Stimulated activated CD4-positive, alpha-beta T cell treated with anti-CD3 and anti-CD28 coated beads, Interleukin-1b, Interleukin-23, amount 100 ng/mL, for 4 hours (primary cell): ENCODE results near the gene ASS1.
"Not testable (repeated sequence)": the region's sequence is repeated elsewhere in the genome, so short reads cannot be mapped to it uniquely, and the experiment has no call there.

ENCODE experiments used
- DNase-seq, 2 donors: peaks; one replicate each; pipeline ENCODE4 v3.0.0-alpha.2; 2020; ENCODE audit warnings: low read depth in 2 of 2

The ASS1 gene

DNA sequence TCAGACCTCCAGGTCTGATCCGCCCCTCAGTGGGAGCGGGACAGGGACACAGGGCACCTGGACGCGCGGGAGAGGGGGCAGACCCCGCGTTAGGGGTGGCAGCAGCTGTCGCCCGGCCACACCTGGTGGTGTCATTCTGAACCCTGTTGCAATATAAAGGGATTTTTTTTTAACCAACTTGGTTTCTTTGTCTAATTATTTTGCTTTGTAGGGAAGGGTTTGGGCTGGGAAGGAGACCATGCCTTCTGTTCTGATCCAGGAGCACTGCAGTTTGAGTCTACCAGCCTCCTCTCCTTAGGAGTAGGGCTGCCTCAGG, 10.9 kb upstream of the ASS1 start:
- DNase-seq, result no peak

DNA sequence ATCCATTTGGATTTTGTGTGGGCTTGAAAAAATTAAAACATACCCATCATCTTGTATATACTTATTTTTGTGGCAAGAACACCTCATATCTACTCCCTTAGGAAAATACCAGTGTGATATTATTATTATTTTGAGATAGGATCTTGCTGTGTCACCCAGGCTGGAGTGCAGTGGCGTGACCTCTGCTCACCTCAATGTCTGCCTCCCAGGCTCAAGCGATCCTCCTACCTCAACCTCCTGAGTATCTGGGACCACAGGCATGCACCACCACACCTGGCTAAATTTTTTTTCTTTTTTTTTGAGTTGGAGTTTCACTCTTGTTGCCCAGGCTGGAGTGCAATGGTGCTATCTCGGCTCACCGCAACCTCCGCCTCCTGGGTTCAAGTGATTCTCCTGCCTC, 10.1 kb upstream of the ASS1 start:
- DNase-seq, result not testable (repeated sequence)

DNA sequence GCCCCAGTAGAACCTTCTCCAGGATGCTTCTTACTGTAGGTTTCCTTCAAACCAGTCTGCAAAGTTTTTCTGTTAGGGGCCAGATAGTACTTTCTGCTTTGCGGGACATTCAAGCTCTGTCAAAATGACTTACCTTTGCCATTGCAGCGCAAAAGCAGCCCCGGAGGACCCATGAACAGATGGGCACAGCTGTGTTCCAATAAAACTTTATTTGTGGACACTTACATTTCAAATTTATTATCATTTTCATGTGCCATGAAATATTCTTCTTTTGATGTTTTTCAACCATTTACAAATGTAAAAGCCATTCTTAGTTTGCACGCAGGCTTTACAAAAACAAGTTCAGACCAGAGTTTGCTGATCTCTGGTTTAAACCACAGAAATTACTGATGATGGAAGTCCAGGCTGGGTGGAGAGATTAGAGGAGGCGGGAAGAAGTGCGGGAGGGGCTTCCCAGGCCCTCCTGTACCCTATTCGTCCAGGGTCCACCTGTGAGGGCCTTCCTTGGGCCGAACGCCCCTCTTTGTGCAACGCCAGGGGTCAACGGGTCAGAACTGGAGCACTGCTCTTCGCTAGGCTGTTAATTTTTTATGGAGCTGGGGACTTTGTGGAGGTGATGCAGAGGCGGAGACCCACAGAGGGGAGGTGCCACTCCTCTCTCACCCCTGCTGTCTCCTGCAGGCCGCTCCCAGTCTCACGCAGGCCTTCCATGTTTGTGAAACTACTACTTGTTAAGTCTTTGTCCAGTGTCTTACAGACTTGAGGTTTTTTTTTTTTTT, 7.6 kb upstream of the ASS1 start:
- no peak for DNase-seq

DNA sequence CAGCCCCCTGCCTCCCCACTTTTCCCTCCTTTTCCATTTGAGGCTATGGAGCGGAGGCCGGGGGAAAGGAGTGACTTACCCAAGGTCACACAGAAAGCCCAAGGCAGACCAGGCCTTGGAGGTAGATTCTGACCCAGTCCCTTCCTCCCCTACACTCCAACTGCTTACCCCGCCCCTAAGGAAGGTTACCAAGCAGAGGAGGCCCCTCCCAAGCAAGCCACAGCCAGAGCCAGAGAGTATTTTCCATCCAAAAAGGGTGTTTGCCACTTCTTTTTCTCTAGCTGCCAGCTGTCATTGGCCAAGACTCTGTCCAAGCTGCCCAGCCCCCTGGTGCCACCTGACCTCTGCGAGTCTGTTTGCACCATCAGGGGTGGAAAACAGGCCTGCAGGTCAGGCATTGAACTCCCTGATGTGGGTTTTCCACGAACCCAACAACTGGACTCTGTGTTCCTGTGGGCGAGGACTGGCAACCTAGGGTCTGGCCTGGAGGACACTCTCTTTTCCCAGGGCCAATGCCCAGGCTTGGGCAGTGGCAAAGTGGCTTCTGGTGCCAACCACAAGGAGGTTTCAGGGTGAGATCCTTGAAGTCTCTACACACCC, 6.3 kb upstream of the ASS1 start:
- DNase-seq, result no peak

DNA sequence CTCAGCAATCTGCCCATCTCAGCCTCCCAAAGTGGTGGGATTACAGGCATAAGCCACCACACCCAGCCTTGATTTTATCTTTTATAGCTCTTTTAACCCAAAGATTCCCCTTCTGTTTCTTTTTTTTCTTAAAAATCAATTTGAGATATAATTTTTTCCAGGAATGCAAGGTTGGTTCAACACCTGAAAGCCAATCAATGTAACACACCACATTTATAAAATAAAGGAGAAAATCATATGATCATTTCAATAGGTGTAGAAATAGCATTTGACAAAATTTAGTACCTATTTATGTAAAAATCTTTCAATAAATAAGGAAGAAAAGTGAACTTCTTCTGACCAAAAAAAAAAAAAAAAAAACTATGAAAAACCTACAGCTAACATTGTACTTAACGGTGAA, 3.7 kb upstream of the ASS1 start:
- DNase-seq, result no peak

DNA sequence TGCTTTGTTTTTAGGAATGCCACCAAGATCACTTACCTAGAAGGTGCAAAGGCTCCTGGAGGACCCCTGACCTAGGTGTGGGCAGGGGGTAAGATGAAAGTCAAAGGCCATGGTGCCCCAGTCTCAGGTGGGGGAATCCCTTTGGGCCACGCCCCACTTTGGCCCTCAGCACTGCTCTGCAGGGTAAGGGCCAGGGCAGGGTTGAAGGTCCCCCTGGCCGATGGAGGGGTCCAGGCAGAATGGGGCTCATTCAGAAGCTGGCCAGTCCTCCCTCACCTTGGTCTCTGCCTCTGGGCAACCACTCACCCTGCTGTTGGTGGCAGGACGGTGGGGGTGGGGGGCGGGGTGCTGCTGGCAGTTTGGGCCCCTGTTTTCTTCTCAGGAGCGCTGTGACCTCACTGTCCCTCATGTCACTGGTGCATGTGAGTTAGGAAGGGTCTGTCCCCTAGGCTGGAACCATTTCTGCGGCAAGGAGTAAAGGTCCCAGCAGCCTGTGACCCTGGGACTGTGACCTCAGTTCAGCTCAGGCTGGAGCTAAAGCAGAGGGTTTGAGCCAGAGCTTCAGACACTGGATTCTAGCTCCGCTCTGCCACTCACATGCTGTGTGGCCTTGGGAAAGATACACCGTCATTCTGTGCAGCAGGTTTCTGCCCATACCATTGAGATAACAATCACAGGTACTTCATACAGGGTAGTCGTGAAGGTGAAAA, 1.9 kb upstream of the ASS1 start:
- no peak for DNase-seq

DNA sequence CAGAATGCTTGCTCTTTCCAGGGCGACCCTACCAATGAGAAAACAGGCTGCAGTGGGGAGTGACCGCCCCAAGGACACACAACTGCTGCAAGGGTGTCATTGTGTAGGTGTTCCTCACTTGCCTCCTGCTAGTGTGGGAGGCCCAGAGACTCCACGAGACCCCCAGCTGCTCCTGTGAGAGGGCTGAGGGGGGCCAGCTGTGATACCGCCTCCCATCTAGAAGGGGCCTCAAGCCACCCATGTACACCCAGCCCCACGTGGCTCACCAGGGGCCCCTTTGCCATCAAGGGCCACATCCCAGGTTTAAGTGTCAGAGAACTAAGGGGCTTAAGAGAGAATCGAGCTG, 1.3 kb upstream of the ASS1 start:
- DNase-seq, result no peak

DNA sequence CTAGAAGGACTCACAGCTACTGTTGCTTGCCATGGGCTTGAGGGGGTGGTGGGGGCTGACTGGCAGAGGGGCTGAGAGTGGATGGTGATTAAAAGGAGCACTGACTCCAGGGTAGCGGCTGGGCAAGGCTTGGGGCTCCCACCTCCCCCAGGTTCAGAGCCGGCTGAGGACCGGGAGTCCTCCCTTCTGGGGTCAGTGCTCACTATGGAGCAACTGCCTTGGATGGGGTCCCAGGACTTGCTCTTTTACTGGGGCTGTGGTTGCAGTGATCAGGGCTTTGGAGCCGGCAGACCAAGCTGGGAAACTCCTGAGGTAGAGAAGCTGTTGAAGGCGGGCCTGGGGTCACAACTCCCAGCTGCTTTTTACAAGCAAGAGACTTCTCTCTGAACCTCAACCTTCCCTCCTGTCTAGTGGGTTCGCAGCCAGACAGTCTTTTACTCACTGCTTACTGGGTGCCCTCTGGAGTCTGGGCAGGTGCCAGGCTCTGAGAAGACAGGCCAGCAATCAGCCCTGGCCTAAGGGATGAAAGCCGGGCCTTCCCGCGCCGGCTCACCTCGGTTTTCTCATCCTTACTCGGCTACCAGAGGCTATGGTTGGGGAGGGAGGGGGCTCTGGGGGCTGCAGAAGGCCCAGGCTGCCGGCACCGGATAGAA, 795 bp upstream of the ASS1 start:
- no peak for DNase-seq

DNA sequence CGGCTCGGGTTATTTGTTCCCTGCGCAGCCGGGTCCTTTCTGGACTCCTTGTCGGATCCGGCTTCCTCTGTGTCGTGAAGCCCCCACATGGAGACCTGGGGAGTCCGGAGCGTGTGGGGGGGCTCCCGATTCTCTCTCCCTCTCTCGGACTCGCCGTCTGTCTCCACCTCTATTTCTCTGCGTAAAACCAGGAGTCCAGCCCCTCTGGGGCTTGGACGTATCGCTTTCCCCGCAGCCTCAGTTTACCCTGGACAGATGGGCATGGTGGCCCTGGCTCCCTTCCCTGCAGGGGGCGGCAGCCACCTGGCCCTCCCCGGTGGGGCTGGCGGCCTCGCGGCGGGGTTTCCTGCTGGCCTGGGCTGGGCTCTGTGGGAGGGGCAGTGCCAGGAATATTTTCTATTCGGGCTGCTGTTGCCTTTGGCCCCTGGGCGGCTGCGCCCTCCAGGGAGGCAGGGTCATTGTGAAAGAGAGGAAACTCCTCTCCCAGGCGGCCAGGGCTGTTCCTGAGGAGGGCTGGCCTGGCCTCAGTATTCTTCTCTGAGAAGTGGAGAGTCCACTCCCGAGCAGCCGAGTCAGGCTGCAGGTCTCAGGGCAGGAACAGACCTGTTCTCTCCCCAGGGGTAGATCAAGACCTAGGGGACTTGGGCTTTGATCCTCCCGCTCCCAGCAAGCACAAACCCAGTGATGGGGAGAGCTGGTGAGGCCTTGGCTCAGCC, 665 bp downstream of the ASS1 start:
- no peak for DNase-seq

DNA sequence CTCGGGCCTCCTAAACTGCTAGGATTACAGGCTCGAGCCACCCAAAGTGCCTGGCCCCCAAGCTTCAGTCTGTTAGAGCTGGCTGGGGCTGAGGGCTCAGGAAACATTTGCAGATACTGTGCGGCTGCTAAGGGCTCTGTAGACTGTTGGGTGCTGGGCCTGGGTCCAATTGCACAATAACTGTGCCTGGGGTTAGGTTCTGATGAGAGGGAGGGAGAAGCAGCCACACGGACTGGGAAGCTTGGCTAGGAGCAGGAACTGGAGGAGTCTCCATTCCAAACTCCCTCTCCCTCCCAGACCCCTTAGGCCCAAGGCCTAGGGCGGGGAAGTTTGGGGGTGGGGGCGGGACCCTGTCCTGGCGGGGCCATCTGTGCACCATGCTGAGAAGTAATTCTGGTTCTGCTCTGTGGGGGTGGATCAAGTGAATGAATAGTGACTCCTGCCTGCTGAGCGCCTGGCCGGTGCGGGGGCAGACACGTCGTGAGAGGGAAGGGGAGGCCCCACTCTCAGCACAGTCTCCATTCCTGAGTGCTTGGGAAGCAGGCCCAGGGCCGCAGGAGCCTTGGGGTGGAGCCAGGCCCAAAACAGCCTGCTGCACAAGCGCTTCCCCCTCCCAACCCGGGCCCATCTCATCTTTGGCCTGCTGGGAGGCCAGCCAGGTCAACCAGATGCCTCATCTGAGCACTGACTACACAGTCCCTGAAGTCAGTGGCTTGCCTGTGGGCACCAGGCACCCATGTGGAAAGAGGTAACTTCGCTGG, 1.5 kb downstream of the ASS1 start:
- no peak for DNase-seq

DNA sequence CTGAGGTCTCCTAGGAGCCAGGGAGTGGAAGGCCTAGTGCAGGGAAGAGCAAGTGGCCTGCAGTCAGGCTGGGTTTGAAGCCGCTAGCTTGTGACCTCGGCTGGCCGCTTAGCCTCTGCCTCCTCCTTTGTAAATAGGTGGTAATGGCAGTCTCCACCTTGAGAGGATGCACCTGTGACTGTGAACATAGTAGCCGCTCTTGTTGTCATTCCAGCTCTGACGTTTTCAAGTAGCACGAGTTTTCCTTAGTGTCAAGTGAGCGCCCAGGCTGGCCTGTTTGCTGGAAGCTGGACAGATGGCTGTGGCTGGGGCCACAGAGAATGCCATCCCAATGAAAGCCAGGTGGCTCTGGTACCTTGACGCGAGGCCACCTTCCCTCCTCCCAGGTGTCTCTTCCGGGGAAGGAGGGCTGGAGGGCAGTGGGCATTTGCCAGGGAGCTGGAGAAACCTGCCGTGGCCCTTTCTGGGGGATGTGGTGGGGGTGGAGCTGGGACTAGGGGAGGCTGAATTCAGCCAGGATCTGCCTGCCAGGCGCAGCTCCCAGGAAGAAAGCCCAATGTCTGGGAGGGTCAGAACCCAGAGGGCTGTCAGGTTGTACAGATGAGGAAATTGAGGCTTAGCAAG, 2.5 kb downstream of the ASS1 start:
- no peak for DNase-seq

DNA sequence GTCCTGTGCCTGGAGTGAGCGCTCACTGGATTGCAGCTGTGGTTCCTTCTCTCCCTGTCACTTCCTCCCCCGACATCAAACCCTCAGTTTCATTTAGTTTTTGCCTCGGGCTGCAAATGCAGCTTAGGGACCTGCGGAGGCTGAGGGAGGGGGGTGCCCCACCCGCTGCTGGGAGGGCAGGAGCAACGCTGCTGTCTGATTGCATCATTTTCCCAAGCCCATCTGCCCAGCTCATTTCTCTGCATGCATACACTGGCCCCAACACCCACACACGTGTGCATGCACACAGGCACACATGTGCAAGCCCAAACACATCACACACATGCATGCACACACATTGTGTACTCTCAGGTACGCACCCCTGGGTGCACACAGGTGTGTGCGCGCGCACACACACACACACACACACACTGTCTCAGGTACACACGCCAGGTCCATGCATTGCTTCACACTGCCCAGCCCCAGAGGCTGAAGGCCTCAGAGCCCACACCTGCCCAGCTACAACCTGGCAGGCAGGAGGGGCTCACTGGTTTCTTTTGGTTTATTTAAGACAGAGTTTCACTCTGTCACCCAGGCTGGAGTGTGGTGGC, 3.4 kb downstream of the ASS1 start:
- no peak for DNase-seq

DNA sequence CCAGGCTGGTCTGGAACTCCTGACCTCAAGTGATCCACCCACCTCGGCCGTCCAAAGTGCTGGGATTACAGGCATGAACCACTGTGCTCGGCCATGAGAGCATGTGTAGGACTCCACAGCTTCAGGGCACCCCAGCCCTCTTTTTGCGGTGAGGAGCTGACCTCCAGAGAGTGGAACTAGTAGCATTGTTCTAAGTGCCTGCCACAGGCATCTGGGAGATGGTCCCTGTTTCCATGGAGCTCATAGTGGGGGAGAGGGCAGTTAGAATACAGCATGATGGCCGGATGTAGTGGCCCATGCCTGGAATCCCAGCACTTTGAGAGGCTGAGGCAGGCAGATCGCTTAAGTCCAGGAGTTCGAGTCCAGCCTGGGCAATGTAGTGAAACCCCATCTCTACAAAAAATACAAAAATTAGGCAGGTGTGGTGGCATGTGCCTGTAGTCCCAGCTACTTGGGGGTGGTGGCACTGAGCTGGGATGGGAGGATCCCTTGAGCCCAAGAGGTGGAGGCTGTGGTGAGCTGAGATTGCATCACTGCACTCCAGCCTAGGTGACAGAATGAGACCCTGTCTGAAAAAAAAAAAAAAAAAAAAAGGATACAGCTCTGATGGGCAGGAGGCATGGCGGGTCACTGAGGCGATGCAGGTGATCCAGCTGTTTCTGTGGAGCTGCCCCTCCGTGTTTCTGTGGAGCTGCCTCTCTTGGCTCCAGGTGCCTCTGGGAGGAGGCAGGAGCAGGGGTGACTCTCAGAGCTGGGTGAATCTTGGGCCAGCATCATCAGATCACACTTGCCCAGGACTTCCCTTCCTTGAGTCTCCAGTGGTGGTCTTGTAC, 4.2 kb downstream of the ASS1 start:
- DNase-seq, result no peak

DNA sequence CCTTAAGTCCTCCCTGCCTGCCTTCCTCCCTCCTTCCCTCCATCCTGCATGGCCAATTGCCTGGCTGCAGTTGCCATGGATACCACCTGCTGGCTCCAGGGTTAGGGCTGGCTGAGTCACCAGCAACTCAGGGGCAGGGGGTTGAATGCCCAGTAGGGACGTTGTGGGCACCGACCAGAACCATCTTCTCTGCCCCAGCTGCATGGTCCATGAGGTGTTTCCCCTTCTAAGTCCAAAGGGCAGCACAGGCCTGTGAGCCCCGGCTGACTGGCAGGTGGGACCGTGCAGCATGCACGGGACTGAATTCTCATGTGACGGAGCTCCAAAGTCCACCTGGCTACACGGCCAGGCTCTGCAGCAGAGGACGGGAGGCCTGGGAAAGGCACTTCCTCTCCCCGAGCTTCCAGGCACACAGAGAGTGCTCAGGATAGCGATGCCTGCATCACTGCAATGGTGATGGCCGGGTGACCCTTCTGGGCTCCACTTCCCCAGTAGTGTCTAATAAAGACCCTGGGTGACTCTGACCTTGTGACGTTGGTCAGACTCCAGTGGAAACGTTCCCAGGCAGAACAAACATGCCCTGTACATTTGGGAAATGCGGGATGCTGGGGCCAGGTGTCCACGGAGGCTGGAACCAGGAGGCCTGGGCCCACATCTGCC, 5.7 kb downstream of the ASS1 start:
- no peak for DNase-seq

DNA sequence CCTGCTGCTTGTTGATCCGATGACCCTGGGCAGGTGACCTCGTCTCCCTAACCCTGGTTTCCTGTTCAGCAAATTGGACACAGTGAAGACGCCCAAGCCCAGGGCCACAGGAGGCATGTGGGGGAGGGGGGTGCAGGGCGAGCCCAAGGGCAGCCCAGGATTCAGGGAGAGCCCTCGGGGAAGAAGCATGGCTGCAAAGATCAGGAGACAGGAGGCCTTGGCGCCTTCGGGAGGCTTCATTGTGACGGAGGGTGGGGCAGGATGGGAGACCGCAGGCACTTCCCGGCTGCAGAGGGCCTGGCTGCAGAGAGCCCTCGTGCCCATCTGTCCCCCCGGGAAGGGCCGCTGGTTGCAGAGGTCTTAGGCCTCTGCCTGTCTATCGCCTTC, 6.2 kb downstream of the ASS1 start:
- no peak for DNase-seq

DNA sequence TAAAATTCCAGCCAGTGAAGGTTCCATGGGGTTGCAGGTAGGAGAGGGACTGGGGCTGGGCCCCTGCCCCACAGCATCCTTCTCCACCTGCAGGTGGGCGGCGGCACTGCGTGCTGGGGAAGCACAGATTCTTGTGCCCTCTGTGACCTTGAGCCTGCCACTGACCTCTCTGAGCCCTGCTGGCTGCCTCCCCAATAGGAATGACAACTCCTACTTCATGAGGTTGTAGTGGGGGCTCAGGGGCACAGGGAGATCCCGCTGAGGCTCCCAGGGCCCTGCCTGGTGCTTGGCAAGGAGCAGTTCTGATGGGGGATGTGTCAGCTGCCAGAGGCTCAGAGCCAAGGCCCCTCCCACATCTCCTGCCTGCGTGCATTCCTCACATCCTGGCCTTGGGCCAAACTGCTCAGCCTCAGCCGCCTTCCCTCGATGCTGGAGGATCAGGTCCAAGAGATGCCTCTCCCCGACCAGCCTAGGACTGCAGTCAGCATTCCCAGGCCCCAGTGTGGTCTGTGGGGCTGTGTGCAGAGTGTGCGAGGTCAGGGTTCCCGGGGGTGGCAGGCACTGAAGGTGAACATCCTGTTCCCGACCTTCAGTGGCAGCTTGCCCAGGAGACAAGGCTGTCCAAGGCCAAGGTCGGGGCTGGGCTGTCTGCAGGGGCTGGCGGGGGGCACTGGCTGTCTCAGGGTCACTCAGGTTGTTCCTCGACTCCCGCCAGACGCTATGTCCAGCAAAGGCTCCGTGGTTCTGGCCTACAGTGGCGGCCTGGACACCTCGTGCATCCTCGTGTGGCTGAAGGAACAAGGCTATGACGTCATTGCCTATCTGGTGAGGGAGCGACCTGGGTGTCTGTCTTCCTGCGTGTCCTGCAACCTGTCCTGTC, 7.0 kb downstream of the ASS1 start:
- no peak for DNase-seq

DNA sequence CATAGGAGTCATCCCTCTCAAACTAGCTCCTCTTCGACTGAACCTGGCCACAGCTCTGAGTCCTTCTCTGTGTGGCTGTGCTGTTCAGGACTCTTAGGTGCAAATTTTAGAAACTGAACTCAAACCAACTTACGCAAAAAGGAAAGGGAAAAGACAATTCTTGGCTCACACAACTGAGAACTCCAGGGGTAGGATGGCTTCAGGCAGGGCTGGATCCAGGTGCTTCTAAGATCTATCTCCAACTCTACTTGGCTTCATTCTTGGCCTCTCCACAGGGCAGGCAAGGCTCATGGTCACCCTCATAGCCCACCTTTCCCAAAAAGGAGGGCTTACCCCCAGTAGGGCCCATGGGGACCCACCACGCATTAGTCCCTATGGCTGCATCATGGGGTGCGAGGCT, 8.1 kb downstream of the ASS1 start:
- DNase-seq, result no peak

DNA sequence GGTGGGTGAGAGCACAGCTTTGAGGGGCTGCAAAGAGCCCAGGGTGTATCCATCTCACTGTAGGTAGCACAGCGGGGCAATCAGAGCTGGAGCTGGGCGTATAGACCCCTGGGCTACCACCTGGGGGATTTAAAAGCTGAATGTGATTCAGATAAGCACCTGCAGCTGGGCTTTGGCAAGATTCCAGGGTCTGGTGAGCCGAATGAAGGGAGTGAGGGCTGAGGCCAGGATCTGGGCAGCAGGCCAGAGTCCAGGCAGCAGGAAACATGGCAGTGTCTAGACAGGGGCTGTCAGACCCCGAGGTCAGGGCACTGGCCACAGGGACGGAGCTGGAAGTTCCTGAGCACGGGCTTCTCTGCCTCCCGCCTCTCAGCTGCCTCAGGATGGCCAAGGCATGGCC, 8.7 kb downstream of the ASS1 start:
- DNase-seq, result no peak
